Measurements from ENCODE around the gene KLF7. TPM values are rescaled to one million over a fixed set of nuclear protein-coding genes. Genes with fewer than 3 reads are reported as not detected.

KLF7 gene
- total and polyA plus RNA-seq, 4 donors = 1.9 to 11.5 (median 4.5) TPM

DNA sequence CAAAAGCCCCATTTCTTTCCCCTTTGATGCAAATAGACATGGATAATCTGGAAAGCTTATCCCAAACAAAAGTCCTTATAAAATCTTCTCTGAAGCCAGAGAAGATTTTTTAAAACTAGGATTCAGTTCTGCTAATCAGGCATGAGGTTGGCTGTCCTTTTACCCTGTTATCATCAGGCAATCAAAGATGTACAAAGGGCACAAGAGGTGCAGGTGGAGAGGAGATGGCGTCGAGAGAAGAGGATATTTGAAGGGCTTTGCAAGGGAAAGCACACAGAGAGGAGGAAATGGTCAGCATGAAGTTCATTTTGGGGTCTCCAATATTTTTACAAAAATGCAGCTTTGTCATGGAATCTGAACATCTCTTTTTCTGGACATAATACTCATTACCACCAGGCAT, 88.5 kb downstream of the KLF7 start:
- no peaks in the 10 kb centered on the region for H3K27me3 ChIP-seq (ENCODE audit: control insufficient read depth in 4 of 4, insufficient read depth in 4 of 4, low read length in 3 of 4)
- no peak overlapping the region for H3K9ac ChIP-seq (ENCODE audit: low read depth in 1 of 2, low read length in 2 of 2)
- H3K9me3 ChIP-seq (ENCODE audit: control insufficient read depth in 4 of 4, low read length in 3 of 4) = no peaks in the 10 kb centered on the region
- WGBS = 64% methylated on average over 2 of the region's 2 CpGs
- no peak overlapping the region for H3K27ac ChIP-seq (ENCODE audit: low read depth in 1 of 2, low read length in 2 of 2)
- no peak for TF ChIP-seq NR2F2 (IDR thresholded peaks at IDR 0.05)
- no peak for TF ChIP-seq TAF1 (conservative IDR thresholded peaks at IDR 0.05)
- TF ChIP-seq FOXA1 (IDR thresholded peaks at IDR 0.05) = no peak
- no peak for TF ChIP-seq HNF4A (conservative IDR thresholded peaks at IDR 0.05)
- TF ChIP-seq, protein P1, sequence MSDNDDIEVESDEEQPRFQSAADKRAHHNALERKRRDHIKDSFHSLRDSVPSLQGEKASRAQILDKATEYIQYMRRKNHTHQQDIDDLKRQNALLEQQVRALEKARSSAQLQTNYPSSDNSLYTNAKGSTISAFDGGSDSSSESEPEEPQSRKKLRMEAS (IDR thresholded peaks at IDR 0.05) = no peak
- TF ChIP-seq EGR1 (IDR thresholded peaks at IDR 0.05; ENCODE audit: low read depth in 2 of 2) = no peak
- no peak for TF ChIP-seq REST (IDR thresholded peaks at IDR 0.05)
- no peak for TF ChIP-seq JUND (IDR thresholded peaks at IDR 0.05)
- TF ChIP-seq, protein P2, sequence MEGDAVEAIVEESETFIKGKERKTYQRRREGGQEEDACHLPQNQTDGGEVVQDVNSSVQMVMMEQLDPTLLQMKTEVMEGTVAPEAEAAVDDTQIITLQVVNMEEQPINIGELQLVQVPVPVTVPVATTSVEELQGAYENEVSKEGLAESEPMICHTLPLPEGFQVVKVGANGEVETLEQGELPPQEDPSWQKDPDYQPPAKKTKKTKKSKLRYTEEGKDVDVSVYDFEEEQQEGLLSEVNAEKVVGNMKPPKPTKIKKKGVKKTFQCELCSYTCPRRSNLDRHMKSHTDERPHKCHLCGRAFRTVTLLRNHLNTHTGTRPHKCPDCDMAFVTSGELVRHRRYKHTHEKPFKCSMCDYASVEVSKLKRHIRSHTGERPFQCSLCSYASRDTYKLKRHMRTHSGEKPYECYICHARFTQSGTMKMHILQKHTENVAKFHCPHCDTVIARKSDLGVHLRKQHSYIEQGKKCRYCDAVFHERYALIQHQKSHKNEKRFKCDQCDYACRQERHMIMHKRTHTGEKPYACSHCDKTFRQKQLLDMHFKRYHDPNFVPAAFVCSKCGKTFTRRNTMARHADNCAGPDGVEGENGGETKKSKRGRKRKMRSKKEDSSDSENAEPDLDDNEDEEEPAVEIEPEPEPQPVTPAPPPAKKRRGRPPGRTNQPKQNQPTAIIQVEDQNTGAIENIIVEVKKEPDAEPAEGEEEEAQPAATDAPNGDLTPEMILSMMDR (IDR thresholded peaks at IDR 0.05; ENCODE audit: low read depth, low read length, missing input control) = no peak
- no peak for TF ChIP-seq ZBTB33 (IDR thresholded peaks at IDR 0.05)
- no peak for TF ChIP-seq SP1 (IDR thresholded peaks at IDR 0.05)
- TF ChIP-seq FOXA2 (IDR thresholded peaks at IDR 0.05) = no peak
- peaks cover 3 to 23% (median 12%) of the 10 kb centered on the region in 4 donors for H3K36me3 ChIP-seq (ENCODE audit: control insufficient read depth in 4 of 4, insufficient read depth in 3 of 4, low read depth in 1 of 4, low read length in 3 of 4)
- no peak overlapping the region for H3K4me3 ChIP-seq (ENCODE audit: low read depth in 1 of 3, low read length in 3 of 3)
- H3K4me1 ChIP-seq (ENCODE audit: control insufficient read depth in 4 of 4, insufficient read depth in 4 of 4, low read length in 3 of 4) = peaks cover 0 to 3% (median 0%) of the 10 kb centered on the region in 4 donors
- DNase-seq (ENCODE audit: low spot score) = no peak

GRCh38 chr2:207075456-207075855, 90.3 kb downstream of the KLF7 start:
- Histone ChIP-seq H3K9ac (ENCODE audit: low read depth in 1 of 2, low read length in 2 of 2) (no peak overlapping the region), H3K27me3 (ENCODE audit: control insufficient read depth in 4 of 4, insufficient read depth in 4 of 4, low read length in 3 of 4) (no peaks in the 10 kb centered on the region), H3K4me1 (ENCODE audit: control insufficient read depth in 4 of 4, insufficient read depth in 4 of 4, low read length in 3 of 4) (peaks cover 0 to 3% (median 0%) of the 10 kb centered on the region in 4 donors), H3K36me3 (ENCODE audit: control insufficient read depth in 4 of 4, insufficient read depth in 3 of 4, low read depth in 1 of 4, low read length in 3 of 4) (peaks cover 0 to 12% (median 6%) of the 10 kb centered on the region in 4 donors), H3K27ac (ENCODE audit: low read depth in 1 of 2, low read length in 2 of 2) (no peak overlapping the region), H3K4me3 (ENCODE audit: low read depth in 1 of 3, low read length in 3 of 3) (no peak overlapping the region), H3K9me3 (ENCODE audit: control insufficient read depth in 4 of 4, low read length in 3 of 4) (no peaks in the 10 kb centered on the region)
- no peak for DNase-seq (ENCODE audit: low spot score)
- TF ChIP-seq REST (IDR thresholded peaks at IDR 0.05) = no peak
- TF ChIP-seq HNF4G (IDR thresholded peaks at IDR 0.05) = no peak
- TF ChIP-seq, protein P2 (IDR thresholded peaks at IDR 0.05; ENCODE audit: low read depth, low read length, missing input control) = no peak
- TF ChIP-seq FOXA2 (IDR thresholded peaks at IDR 0.05) = no peak
- 92% methylated on average over 6 of the region's 6 CpGs for WGBS

Data from liver (tissue), 9 donors.